GM19023 (cell line): ENCODE results near the gene ZFP1.
"Not testable (repeated sequence)": the region's sequence is repeated elsewhere in the genome, so short reads cannot be mapped to it uniquely, and the experiment has no call there.

Experiments
- ATAC-seq: cut with Tn5 transposase; IDR thresholded peaks from one replicate; pipeline ENCODE4 v1.9.1; 2021; ENCODE audit warnings: mild to moderate bottlenecking, moderate library complexity; ENCODE audit not compliant: unreplicated experiment

ZFP1 gene

DNA sequence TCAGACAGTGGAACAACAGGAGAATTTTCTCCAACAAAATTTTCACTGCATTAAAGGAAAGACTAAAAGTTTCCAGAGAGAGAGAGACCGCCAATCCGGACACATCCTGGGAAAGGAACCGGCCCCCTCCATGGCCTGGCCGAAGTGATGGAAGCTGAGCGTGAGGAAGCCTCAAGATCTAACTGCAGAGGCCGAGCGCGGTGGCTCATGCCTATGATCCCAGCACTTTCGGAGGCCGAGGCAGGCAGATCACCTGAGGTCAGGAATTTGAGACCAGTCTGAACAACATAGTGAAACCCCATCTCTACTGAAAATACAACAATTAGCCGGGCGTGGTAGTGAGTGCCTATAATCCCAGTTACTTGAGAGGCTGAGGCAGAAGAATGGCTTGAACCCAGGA, 54.8 kb downstream of the ZFP1 start:
- no peak for ATAC-seq

DNA sequence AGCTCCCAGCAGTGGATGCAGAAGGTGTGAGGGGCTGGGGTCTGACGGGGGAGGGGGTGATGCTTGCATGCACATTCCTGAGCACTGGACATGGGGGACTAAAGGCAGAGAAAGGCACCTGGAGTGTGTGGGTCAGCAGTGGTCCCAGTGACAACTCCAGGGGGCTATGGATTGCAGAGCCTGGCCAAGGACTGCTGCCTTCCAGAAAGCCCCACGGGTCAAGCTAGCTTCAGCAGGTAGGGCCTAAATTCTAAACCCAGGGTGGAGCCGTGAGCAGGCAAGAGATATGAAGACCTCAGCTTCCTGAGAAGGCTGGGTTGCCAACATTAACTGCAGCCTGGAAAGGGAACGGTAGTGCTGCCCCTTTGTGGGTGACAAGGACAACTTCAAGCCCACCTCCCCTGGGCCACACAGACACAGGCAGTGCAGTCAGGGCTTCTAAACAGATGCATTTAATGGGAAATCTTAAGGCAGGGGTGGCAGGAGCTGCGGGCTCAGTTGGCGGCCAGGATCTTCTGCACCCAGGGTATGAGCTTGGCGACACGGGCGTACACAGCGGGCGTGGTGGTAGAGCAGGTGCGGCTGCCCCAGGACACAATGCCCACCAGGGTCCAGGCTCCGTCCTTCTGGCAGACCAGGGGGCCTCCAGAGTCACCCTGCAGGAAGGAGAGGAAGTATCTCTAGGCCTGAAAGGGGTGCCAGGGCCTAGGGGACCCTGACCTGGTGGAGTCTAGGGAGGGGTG, 55.5 kb downstream of the ZFP1 start:
- no peak for ATAC-seq

- ATAC-seq = no peak
These were observed 56.1 kb downstream of the ZFP1 start for GRCh38 chr16:75204410-75204758.

- not testable (repeated sequence) for ATAC-seq
These were observed 56.6 kb downstream of the ZFP1 start for GRCh38 chr16:75204905-75205304.

GRCh38 chr16:75205438-75205837, 57.1 kb downstream of the ZFP1 start:
- not testable (repeated sequence) for ATAC-seq

DNA sequence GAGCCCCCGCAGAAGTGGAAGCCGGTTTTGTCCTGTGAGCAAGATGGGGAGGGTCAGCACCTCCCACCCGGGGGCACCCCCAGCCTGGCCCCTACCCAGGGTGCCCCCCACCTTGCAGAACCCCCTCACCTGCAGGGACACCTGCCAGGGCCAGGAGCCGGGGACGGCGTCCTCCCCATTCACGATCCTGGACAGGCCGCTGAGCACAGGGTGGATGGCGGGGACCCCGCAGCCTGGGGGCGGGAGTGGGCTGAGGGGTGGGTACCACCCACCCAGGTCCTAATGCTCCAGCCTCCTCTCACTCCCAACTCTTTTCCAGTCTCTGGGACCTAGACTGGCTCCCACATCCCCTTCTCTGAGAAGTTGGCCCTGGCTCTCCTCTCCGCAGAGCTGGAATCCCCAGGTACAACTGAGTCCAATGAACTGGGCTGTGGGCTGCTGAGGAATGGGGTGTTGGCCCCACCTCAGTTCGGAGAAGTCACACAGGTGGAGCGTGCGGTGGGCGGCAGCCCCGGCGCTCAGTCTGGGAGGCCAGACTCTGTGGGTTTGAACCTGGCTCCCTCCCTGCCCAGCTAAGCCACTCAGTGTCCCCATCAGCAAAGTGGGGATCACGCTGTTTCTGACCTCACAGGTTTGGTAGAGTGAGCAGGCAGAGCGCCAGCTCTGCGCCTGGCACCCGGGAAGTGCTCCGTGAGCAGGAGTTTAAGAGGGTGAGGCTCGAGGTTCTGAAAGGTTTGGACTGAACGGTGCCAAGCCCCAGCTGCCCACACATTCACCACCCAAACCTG, 57.8 kb downstream of the ZFP1 start:
- ATAC-seq = peak; percentile 24

DNA sequence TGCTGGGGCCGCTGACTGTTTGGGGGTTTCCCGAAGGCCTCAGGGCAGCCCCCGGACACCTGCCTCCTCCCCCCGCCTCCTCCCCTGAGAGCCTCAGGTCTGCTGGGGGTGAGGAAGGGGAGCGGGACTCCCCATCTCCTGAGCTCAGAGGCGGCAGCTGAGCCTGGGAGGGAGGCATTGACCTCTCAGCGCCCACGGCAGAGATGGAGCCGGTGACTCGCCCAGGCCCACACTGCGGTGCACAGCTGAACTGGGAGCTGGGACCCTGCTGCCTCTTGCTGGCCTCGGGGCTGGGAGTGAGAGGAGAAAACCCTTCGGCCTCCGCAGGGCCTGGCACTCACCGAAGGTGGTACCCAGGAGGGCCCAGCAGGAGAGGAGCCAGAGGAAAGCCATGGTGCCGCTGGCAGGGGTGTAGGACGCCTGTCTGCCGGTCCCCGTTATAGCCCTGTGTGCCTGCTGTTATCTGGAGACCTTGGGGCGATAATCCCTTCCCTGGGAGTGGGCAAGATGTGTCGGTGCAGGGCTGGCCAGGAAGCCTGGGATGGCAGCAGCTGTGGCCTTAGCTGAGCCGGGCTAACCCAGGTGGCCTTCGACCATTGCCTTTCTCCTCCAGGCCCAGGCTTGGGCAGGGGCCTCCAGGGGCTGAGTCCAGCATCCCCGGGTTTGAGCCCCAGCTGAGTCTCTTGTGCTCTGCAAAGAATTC, 58.6 kb downstream of the ZFP1 start, which contains the start of gene CTRB2:
CTRB2 (minus strand) TSS at position 413 of the 703 bp plus-strand sequence; CDS start at position 393, 20 bp downstream.
- ATAC-seq = peak; percentile 48

DNA sequence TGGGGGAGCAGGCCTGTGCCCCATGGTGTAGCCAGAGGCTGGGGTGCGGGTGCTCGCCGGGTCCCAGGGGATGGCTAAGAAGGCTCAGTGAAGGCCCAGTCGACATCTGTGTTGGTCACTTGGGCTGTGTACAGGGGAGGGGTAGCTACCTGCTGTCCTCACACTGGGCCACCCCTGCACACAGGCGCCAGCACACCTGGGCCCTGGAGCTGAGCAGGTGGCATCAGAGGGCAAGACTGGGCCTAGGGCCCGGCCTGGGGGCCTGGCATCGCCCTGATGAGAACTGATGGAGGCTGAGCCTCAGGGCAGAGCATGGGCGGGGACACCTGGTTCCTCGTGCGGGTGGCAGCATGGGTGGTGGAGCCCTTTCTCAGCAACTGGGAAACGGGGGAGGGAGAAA, 59.5 kb downstream of the ZFP1 start:
- no peak for ATAC-seq

GRCh38 chr16:75208242-75208825, 60.0 kb downstream of the ZFP1 start:
- ATAC-seq = no peak

- ATAC-seq = no peak
These were observed 60.7 kb downstream of the ZFP1 start for GRCh38 chr16:75208861-75209505.

- ATAC-seq = not testable (repeated sequence)
These were observed 61.2 kb downstream of the ZFP1 start for GRCh38 chr16:75209514-75209913.

DNA sequence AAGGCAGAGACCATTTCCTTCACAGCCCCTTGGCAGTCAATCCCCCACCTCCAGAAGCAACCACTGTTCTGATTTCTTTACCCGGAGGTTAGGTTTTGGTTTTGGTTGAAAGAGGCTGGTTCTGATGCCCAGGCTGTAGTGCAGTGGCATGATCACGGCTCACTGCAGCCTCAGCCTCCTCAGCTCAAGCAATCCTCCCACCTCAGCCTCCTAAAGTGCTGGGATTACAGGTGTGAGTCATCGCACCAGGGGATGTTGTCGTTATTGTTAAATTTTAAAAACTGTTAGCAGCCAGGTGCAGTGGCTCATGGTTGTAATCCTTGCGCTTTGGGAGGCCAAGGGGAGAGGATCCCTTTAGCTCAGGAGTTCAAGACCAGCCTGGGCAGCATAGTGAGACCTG, 61.6 kb downstream of the ZFP1 start:
- ATAC-seq = no peak

GRCh38 chr16:75211286-75211685, 63.0 kb downstream of the ZFP1 start:
- ATAC-seq = not testable (repeated sequence)

DNA sequence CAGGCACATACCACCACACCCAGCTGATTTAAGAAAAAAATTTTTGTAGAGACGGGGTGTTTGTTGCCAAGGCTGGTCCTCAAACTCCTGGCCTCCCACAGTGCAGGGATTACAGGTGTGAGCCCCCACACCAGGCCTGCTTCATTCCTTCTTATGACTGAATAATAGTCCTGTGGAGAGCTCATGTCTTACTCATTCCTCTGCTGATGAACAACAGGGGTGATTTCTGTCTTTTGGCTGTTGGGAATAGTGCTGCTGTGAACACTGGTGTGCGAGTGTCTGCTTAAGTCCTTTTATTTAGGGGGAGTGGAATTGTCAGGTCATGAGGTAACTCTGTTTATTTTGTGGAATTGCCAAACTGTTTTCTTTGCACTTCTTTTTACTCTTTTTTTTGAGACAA, 67.8 kb downstream of the ZFP1 start:
- ATAC-seq = no peak

DNA sequence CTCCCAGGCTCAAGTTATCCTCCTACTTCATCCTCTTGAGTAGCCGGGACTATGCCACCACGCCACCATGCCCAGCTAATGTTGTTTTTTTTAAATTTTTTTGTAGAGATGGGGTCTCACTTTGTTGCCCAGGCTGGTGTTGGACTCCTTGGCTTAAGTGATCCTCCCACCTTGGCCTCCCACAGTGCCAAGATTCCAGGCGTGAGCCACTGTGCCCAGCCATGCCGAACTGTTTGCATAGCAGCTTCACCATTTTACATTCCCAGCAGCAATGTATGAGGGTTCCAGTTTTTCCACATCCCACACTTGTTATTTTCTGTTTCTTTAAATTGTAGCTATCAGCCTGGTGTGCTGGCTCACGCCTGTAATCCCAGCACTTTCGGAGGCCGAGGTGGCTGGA, 68.3 kb downstream of the ZFP1 start:
- no peak for ATAC-seq

GRCh38 chr16:75217389-75217851, 69.1 kb downstream of the ZFP1 start:
- no peak for ATAC-seq

DNA sequence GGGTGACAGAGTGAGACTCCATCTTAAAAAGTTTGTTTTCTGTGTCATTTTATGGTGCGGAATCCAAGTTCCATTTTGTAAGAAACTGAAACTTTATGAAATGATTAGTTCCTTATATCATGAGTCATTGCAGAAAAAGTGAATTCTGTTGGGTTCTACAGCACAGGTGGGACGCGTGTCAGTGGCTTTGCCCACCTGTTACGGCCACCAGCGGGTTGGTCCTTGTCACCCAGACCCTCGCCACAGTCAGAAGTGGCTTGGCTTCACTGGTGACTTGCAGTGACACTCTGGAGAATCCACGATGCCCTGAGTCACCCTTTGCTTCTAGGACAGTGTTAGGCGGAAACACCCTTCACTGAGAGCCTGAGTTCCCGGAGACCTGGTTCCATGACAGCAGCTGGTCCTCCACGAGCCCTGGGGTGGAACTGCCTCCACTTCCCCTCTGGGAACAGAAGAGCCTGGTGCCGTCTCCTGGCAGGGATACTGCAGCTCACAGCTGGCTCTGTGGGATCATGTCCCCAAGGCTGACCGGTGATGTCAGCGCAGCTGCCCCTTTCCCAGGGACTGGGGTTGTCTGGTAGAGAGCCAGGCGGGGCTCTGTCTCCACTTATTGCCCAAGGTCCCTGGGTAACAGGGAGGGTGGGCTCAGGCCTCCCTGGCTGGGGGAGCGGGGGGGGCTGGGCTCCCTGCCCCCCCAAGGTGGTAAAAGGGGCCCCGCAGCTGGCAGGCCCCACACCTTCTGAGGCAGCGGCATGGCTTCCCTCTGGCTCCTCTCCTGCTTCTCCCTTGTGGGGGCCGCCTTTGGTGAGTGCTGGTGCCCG, 70.1 kb downstream of the ZFP1 start, which contains the start of gene CTRB1:
CTRB1 (plus strand) TSS at position 733 of the 821 bp plus-strand sequence; CDS start at position 753, 20 bp downstream.
- no peak for ATAC-seq

- no peak for ATAC-seq
These were observed 70.8 kb downstream of the ZFP1 start for GRCh38 chr16:75219088-75219487.

DNA sequence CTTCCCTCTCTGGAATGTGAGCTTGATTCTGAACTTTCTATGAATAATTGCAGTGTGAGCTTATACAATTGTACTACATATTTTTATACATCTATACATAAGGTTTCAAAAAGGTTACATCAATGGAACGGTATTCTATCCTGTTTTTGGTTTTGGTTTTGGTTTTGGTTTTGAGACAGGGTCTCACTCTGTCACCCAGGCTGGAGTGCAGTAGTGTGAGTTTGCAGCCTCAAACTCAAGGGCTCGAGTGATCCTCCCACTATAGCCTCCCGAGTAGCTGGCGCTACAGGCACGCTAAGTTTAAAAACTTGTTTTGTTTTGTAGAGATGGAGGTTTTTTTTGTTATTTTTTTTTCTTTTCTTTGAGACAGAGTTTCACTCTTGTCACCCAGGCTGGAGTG, 71.5 kb downstream of the ZFP1 start:
- peak; percentile 59 for ATAC-seq
